Activated CD8-positive, alpha-beta memory T cell treated with anti-CD3 and anti-CD28 coated beads for 48 hours (primary cell): ENCODE results near the gene CSPG5.

Experiments
- DNase-seq, 3 experiments: peaks; one replicate each; pipeline ENCODE4 v3.0.0-alpha.2; 2020; ENCODE audit warnings: low read depth in 2 of 3, low spot score in 2 of 3

Gene CSPG5

DNA sequence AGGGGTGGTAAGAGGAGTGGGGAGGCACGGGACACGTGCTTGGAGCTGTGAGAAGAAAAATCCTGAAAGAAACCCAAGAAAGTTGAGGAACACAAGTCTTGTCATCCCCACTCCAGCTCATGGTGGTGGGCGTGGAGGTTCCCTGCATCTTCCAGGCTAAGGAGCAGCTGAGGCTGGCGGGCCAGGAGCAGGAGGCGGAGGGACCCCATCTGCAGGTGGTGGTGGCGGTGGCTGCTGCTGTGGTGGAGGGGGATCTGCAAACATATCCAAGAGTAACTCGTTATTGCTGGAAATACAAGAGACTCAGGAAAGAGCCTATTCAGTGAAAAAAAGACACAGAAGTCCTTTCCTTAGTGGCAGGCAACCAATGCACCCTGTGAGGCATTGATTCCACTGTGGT lies 9.4 kb upstream of the CSPG5 start:
- DNase-seq = no peak

DNA sequence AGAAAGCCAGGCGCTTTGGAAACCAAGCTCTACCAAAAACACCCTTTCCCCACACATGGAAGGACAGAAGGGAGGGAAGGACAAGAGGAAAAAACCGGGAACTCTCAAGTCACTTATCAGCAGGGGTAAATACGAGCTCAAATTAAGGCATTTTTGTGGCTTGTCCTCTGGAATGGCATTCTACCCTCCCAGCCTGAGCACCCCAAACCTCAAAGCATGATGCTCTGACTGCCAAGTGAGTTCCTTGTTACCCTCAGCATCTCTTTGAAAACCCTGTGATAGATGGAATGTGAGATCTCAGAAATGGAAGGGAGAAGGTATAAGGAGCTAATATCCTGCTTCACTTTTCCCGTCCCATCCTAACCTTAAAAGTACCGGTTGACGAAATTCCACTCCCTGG lies 8.1 kb upstream of the CSPG5 start:
- no peak for DNase-seq

DNA sequence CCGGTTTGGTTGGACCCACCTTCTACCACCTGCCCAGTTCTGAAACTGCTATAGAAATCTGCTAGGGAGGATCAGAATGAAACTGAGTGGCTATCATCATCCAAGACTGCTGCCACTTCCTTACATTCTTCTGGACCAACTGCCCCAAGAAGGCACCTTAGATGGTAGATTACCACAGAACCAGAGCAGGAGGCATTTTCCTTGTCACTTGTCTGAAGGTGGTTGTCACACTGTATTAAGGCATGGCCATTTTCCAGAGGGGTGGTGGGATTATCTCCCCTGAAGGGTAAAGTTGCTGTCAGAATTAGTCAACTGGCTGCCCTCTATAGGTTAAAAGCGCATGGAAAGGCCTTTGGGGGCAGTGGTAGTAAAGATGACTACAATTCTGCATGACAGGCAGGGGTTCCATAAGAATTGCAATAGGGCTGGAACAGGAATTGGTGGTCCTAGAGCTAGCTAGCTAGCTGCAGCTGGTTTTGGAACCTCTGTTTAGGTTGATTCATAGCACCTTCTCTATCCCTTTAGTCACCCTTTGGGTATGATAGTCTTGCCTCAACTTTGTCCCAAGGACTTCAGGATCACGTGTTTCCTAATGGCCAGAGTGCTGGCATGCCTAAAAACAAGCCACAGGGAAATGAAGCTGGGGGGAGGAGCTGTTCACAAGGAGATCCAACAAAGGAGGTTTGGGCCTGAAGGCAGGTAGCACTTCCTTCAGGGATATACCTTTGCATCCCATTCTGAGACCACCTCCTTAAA lies 4.8 kb upstream of the CSPG5 start:
- no peak for DNase-seq

DNA sequence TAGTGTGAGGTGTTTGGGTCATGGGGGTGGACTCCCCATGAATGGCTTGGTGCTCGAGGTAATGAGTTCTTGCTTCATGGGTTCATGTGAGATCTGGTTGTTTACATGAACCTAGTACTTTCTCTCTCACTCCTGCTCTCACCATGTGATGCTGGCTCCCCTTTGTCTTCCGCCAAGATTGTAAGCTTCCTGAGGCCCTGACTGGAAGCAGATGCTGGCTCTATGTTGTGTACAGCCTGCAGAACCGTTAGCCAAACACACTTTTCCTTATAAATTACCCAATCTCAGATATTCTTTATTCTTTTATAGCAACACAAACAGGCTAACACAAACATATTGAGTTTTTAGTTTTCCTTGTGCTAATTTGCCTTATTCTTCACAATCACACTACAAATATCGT lies 3.2 kb upstream of the CSPG5 start:
- no peak for DNase-seq

DNA sequence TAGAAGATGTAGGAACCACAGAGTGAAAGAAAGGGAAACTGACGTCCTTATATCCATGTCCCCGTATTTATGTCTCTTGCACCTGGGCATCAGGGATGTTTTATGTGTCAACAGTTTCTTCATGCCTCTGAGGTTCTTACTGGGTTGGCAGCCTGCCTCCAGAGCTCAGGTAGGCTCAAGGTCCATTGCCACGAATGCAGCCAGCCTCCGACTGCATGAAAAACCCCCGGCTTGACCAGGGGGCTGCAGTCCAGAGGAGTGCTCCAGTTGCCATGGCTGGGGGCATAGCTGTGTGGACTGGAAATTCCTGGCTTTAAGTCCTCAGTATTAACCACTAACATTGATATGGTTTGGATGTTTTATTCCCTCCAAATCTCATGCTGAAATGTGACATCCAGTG lies 2.8 kb upstream of the CSPG5 start:
- no peak for DNase-seq

DNA sequence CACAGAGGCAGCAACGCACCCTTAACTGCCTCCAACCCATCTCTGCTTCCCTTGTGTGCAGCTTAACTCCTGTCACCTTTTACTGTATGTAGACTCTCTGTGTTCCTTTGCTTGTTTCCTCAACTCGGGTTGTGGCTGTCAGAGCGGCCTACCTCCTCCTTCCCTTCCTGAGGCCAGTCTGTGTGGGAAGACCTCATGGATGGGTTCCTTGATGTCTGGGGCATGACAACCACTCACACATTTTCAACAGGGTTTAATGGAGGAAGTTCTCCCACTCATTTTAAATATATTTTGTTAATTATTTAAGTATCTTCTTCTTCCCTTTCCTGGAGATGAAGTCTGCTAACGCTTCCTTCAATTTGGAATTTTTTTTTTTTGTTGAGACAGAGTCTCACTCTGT lies 1.8 kb upstream of the CSPG5 start:
- DNase-seq = no peak

DNA sequence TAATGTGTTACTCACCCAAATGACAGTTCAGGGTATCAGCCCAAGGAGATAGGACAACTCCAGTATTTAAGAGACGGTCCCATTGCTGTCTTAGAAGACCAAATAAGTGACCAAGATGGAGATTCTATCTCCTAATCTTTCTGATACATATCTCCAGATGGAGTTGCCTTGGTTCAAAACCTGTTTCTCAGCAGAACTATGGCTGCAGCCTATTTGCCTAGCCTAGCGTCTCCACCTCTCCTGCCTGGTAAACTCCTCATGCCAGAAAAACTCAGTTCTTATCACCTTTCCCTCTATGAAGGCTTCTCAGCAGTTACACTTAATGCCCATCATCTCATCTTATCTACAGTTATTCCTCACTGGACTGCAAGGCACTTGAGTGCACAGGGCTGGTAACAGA lies 1.2 kb upstream of the CSPG5 start:
- no peak for DNase-seq

DNA sequence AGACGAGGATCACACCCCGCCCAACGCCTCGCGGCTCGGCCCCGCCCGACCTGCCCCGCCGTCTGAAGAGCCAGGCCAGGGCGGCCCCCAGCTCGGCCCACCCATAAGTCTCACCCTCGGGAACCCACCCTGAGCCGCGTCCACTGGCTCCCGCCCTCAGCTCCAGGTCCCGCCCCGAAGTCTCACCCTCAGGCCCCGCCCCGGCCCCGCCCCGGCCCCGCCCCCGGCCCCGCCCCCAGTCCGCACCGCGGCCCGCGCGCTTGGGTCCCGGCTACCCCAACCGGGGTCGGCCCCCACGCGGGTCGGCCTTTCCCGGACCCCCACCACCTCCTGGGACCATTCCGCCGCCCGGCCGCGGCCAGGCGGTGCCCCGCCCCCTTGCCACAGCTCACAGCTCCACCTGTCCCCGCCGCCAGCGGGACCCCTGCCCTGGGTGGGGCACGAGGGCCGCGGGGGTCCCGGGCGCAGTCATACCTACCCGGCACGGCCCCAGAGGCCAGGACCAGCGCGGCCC lies 489 bp downstream of the CSPG5 start:
- DNase-seq = no peak

DNA sequence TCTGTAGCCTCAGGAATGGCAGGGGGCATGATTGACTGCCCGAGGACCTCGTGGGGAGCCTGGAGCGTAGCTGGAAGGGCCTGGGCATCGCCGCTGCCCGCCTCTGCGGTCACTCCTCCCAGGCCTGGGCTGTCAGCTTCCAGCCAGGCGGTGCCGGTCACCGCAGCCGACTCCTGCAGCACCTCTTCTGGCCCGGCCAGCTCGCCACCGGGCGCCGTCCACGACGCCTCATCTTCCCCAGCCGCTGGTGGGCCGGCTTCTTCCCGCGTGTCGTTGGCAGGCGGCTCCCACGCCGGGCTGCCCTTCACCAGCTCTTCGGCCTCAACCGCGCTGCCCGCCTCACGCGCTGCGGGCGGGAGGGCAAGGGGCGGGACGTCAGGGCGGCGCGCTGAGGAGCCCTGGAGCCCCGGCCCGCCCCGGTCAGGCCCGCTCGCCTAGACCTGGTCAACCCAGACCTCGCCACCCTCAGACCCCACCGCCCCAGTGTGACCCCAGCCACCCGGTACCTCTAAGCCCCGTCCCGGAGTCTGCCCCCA lies 1.0 kb downstream of the CSPG5 start:
- DNase-seq = no peak

DNA sequence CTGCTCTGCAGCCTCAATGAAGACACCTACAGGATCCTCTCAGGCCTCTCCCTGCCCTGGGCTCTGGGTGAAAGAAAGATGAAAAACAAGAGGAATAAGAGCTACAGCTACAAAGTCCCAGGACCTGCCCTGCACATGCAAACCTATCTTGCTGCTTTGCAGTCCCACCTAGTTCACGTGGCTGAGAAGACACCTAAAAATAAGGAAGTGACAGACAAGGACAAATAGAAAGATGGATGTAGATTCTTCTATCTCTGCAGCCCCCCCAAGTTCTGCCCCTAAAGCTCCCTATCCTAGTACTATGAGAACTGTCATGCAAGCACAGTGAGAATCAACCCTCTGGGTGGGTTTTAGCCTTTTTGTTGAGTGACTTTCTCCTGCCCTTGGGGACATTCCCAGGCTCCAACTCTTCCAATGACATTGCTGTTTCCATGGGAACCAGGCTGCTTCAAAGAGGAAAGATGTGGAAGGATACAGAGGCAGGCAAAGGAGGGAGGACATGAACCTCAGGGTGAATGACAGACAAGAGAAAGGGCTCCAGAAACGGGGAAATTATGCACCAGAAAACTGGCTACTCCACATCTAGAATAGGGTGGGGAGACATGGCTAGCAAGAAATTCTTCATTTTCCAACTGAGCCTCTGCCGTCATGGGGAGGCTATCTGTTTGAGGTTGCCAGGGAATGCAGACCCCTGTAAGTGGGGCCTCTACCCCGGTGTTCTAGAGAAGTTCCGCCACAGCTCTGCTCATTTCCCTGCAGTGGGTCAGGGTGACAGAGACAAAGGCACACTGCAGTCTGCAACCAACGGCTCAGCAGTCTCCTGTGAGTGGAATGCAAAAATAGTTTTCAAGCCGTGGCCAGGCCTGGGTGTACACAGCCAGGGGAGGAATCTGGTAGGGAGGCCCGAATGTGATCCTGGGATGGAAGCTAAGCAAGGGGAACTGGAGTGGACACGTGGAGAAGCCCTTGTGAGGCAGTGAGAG lies 5.2 kb downstream of the CSPG5 start:
- no peak for DNase-seq

DNA sequence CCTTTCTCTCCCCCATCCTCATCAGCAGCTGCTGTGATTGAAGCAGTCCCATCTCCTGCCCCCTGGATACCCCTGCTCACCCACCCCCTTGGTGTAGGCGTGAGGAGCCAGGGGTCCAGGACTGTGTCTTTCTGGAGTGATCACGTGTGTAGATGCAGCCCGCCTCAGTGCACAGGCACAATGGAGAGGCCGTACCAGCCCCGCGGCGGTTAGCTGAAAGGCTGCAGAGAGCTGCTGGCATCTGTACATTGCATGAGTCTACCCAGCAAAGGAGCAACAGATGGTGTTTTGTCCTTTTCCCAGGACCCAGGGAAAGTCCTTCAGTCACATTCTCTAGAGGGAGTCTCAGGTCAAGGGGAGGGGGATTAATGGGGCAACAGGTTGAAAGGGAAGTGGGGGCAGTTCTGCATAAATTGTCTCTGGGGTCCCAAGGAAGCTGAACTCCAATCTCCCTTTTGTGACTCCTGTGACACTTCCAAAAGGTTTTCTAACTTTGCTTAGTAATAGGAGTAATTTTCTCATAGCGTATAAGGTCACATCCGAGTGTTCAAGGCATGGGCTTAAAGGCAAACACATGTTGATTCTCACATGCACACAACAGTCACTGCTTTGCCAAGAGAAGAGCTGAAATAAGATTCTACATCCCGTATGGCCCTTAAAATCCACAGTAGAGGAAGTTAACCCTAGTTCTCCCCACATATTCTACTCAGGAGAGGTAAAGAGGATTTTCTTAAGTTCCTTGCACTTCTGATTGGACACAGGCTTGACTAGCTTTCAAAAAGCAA lies 7.1 kb downstream of the CSPG5 start:
- DNase-seq = no peak

DNA sequence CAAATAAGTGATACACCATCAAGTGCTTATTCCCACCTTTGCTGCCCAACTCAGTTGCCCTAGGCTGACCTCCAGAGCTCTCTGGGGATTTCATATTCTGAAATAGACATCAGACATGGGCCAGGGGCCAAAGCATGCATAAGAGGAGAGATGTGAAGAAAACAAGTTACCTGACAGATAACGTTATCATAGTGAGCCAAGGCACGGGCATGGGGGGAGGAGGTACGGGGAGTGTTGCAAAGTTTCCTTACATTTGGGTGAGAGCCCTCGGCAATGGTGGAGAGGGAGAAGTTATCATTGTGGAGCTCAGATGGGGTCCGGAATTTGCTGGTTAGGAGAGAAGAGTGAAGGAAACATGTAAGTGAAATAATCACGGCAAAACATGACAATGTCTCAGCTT lies 9.8 kb downstream of the CSPG5 start:
- DNase-seq = no peak

DNA sequence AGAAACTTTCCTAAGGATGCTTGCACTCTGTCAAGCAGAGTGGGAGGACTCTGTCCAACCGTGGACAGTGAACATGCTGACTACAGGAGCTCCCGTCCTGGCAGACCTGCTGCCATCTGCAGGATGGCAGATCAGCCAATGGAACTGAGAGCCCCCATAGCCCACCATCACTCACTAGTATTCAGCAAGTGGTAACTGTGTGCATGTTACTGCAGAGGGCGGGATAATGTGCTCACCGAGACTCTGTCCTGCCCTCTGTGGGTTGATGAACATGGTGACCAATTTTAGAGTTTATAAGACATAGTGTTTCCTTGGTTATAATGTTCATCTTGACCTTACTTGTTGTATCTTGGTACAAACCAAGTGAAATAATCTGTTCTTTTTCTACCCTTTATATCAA lies 11.5 kb downstream of the CSPG5 start:
- no peak for DNase-seq

DNA sequence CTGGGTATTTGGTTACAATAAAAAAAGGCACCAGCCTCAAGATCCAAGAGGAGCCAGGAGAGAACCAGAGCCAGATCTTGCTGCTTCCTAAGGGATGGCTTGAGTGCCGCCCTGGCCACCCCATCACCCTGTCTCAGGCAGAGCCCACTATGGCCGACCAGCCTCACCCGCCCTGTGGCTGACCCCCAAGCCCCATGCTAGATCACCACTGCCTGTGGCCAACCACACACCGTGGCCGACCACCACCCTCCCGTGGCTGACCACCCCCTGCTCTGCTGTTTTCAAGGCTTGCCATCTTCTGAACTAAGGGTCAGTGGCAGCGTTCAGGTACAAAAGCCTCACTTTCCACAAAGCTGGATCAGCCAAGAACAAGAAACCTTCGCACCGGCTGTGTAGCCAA lies 12.0 kb downstream of the CSPG5 start:
- DNase-seq = no peak

DNA sequence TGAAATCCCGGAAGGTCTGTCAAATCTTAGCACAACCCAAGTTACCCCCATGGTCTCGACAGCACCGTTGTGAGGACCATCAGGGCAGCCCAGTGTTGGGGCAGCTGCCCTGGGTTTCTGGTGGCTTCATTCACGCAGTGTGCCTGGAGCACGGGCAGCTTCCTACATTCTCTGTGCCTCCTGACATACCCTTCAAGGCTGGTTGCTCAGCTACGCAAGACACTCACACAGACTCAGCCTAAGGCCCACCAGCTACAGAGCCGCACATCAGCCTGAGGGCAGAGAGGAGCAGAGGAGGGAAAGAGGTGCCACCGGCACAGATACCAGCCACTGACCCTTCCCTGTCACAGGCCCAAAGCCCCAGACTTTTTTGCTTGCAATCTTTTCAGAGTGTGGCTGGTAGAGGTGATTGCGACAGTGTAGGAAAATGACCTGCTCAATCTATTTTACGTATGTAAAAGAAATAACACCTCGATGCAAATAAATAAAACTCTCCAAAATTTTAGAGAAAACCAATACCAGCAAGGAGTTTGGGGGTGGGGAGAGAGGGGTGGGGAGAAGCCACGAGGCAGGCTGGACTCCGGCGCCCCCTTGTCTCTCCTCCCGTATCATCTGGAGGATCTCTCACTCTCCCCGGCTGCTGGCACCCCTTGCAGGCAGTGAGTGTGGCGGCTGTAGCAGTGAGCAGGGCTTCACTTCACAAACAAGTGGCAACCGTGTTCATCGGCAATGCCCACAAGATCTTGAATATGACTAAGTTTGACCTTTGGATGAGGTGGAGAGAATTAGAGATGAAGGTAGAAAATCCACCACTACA lies 12.7 kb downstream of the CSPG5 start:
- no peak for DNase-seq

DNA sequence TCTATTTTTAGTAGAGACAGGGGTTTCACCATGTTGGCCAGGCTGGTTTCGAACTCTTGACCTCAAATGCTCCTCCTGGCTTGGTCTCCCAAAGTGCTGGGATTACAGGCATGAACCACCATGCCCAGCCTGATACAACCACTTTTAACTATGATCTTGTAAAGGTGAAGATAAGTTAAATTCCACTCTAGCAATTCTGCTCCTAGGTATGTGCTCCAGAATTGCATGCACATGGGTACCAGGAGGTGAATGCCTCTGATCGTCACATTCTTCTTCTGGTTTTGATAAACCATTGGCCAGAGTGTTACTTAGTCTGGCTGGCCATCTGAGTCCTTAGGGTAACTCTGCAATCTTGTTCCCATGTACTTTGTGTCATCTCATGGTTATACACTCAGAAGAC lies 22.3 kb downstream of the CSPG5 start:
- DNase-seq = no peak

DNA sequence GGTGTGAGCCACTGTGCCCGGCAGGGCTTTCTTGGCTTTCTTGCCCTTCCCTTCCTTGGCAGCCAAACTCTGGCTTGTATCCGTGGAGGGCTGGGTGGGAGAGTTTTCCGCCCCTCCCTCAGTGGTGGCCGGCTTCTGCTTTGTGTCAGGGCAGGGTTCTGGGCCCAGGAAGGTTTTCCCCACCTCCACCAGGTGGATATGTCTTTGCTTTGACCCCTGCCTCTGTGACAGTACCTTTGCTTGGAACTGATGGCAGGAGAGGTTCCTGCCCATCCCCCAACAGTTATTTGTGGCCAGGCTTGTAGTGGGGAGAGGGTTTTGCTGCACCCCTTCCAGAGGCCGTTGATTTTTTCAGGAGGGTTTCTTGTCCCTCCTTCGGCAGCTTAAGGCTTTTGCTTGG lies 24.3 kb downstream of the CSPG5 start:
- no peak for DNase-seq

DNA sequence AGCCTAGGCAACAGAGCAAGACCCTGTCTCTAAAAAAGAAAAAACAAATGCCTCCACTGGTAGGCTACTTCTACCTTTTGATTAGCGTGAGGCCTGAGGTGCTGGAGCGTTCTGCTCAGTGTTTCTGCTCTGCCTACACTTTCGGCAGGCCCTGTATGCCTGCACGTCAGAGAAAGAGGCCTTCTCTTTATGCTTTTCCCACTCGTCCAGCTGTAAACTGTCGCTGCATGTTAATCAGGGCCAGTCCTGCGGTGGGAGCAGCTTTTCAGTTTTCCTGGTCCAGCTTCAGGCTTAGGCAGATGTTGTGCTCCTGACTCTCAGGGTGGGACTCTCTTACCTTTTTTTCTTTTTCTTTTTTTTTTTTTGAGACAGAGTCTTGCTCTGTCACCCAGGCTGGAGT lies 25.3 kb downstream of the CSPG5 start:
- DNase-seq = no peak

DNA sequence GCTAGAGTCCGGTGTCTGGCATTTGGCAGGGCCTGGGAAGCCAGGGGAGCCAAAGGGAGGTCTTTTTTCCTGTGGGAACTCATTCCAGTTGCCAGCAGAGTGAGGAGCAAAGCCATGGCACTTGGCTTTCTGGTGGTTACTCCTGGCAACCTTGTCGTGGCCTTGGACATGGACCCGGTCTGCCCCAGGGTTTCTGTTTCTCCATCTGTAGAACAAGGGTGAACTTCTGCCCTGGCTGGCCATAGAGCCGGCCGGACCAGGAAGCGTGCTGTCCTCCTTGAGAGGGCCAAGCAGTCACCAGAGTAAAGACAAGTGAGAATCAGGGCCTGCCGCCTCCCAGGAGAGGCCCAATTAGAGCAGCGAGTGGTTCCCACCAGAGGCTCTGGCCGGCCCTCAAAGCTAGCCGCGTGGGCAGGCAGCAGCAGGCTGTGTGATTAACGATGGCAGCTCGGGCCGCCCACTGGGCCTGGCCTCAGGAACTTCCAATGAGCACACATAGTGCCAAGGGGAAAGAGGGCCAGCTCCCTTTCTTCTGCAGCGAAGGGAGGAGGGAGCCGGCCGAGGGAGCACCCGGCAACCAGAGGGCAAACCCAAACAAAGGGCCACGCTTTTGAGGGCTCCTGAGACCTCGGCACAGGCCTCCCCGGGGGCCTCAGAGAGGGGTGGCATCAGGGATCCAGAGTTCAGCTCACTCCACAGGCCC lies 36.0 kb downstream of the CSPG5 start:
- DNase-seq = no peak
